Loucy (cell line): ENCODE measurements around the gene EGR4.

Experiments
- CTCF ChIP-seq: fragments of 200-600 bp; sonication (generic); conservative IDR thresholded peaks from 2 replicates; pipeline ENCODE4 v1.5.1; 2014; ENCODE audit warnings: mild to moderate bottlenecking, antibody characterized with exemption, low read length
- EZH2phosphoT487 ChIP-seq: fragments of 200-600 bp; IDR thresholded peaks from 2 replicates; pipeline ENCODE4 v1.6.1; 2018; ENCODE audit warnings: antibody characterized with exemption, mild to moderate bottlenecking, moderate library complexity, borderline replicate concordance

GRCh38 chr2:73268830-73269685 lies 24.3 kb downstream of the EGR4 start:
- TF ChIP-seq CTCF: no peak
- TF ChIP-seq EZH2phosphoT487: no peak
